Epithelial cell of esophagus (primary cell): ENCODE results near the gene PLRG1.

ENCODE experiments used
- DNase-seq: peaks from one replicate; pipeline ENCODE4 v3.0.0; 2010; ENCODE audit warnings: low read depth
- H3K4me3 ChIP-seq: 2 replicates; pipeline ENCODE4 v1.5.1; 2011; ENCODE audit warnings: mild to moderate bottlenecking, low read length, control low read depth
- CTCF ChIP-seq: IDR thresholded peaks from 2 replicates; pipeline ENCODE4 v1.5.1; 2011; ENCODE audit warnings: low read depth, mild to moderate bottlenecking, low read length, control low read depth, inconsistent platforms; ENCODE audit not compliant: insufficient read depth; ENCODE audit errors: missing control alignments

PLRG1 gene

GRCh38 chr4:154573190-154573870 is 23.1 kb upstream of the PLRG1 start:
- DNase-seq = no peak
- no peak overlapping the region for H3K4me3 ChIP-seq
- TF ChIP-seq CTCF = no peak

GRCh38 chr4:154569584-154569983 is 19.4 kb upstream of the PLRG1 start:
- no peak overlapping the region for H3K4me3 ChIP-seq
- TF ChIP-seq CTCF = no peak
- DNase-seq = no peak

GRCh38 chr4:154569028-154569427 is 18.8 kb upstream of the PLRG1 start:
- TF ChIP-seq CTCF = no peak
- peak; percentile 38 for DNase-seq

GRCh38 chr4:154566639-154567204 is 16.5 kb upstream of the PLRG1 start:
- DNase-seq = no peak
- H3K4me3 ChIP-seq = no peak overlapping the region
- no peak for TF ChIP-seq CTCF

More at GRCh38 chr4:154569028-154569427, 18.8 kb upstream of the PLRG1 start:
- no peak overlapping the region for H3K4me3 ChIP-seq

- no peak for TF ChIP-seq CTCF
Measured at GRCh38 chr4:154565704-154566103, 15.5 kb upstream of the PLRG1 start.

GRCh38 chr4:154564311-154564710 is 14.1 kb upstream of the PLRG1 start:
- DNase-seq = peak; percentile 76
- no peak overlapping the region for H3K4me3 ChIP-seq
- TF ChIP-seq CTCF = no peak

More at GRCh38 chr4:154565704-154566103, 15.5 kb upstream of the PLRG1 start:
- H3K4me3 ChIP-seq = no peak overlapping the region
- no peak for DNase-seq
